Keratinocyte (primary cell): ENCODE measurements around the gene IGFL4. TPM values are rescaled to one million over a fixed set of nuclear protein-coding genes. Genes with fewer than 3 reads are reported as not detected.

ENCODE experiments used
- DNase-seq: peaks from one replicate; pipeline ENCODE4 v3.0.0-alpha.2; 2011; ENCODE audit warnings: low read depth, missing footprints, low spot score
- FAIRE-seq: peaks from 2 replicates; lab custom pipeline; 2011; peaks lifted over from hg19 to GRCh38; lab: Jason Lieb, UNC
- H2AFZ ChIP-seq: 2 replicates; pipeline ENCODE4 v1.6.0; 2012; ENCODE audit warnings: low read length, control low read depth, inconsistent platforms; ENCODE audit not compliant: control insufficient read depth
- H3K27ac ChIP-seq: 2 replicates; pipeline ENCODE4 v1.5.1; 2011; ENCODE audit warnings: low read length; ENCODE audit not compliant: control insufficient read depth, insufficient read depth
- H3K27me3 ChIP-seq: 3 replicates; pipeline ENCODE4 v1.6.0; 2011; ENCODE audit warnings: low read length; ENCODE audit not compliant: control insufficient read depth, insufficient read depth; ENCODE audit errors: extremely low read depth
- H3K36me3 ChIP-seq, 2 experiments: 2 replicates in 1 of 2; 3 replicates in 1 of 2; pipeline ENCODE4 v1.5.1; 2011; ENCODE audit warnings: low read length in 2 of 2, mild to moderate bottlenecking in 1 of 2; ENCODE audit not compliant: control insufficient read depth in 2 of 2, insufficient read depth in 2 of 2; ENCODE audit errors: extremely low read depth in 1 of 2
- H3K4me1 ChIP-seq: 3 replicates; pipeline ENCODE4 v1.5.1; 2011; ENCODE audit warnings: low read length; ENCODE audit not compliant: control insufficient read depth, insufficient read depth; ENCODE audit errors: extremely low read depth
- H3K4me2 ChIP-seq: 3 replicates; pipeline ENCODE4 v1.6.0; 2011; ENCODE audit warnings: low read depth, low read length; ENCODE audit not compliant: control insufficient read depth, insufficient read depth; ENCODE audit errors: extremely low read depth
- H3K4me3 ChIP-seq, 3 experiments: fragments of 200-600 bp in 1 of 3; sonication (generic) in 1 of 3; 2 replicates in 2 of 3; 3 replicates in 1 of 3; pipeline ENCODE4 v1.5.1; 2011 to 2016; ENCODE audit warnings: low read length in 3 of 3, mild to moderate bottlenecking in 3 of 3, control low read depth in 2 of 3, inconsistent platforms in 1 of 3, low read depth in 1 of 3, mixed read lengths in 1 of 3, mixed run types in 1 of 3, moderate library complexity in 1 of 3; ENCODE audit not compliant: control insufficient read depth in 2 of 3, insufficient read depth in 2 of 3; ENCODE audit errors: extremely low read depth in 1 of 3
- H3K79me2 ChIP-seq: 2 replicates; pipeline ENCODE4 v1.6.0; 2012; ENCODE audit warnings: low read length; ENCODE audit not compliant: control insufficient read depth, insufficient read depth
- H3K9ac ChIP-seq: 3 replicates; pipeline ENCODE4 v1.6.0; 2011; ENCODE audit warnings: low read length; ENCODE audit not compliant: control insufficient read depth, insufficient read depth; ENCODE audit errors: extremely low read depth
- H3K9me1 ChIP-seq: 3 replicates; pipeline ENCODE4 v1.6.0; 2011; ENCODE audit warnings: low read length; ENCODE audit not compliant: control insufficient read depth, insufficient read depth; ENCODE audit errors: extremely low read depth
- H3K9me3 ChIP-seq: 2 replicates; pipeline ENCODE4 v1.5.1; 2012; ENCODE audit warnings: low read depth, low read length; ENCODE audit not compliant: control insufficient read depth
- H4K20me1 ChIP-seq: 3 replicates; pipeline ENCODE4 v1.6.0; 2011; ENCODE audit warnings: low read length; ENCODE audit not compliant: control insufficient read depth, insufficient read depth; ENCODE audit errors: extremely low read depth
- CTCF ChIP-seq, 3 experiments: IDR thresholded peaks in 1 of 3; conservative IDR thresholded peaks in 1 of 3; optimal IDR thresholded peaks in 1 of 3; 2 replicates in 2 of 3; 3 replicates in 1 of 3; pipeline versions ENCODE3 to v1.5.1; 2011; ENCODE audit warnings: low read length in 3 of 3, mild to moderate bottlenecking in 3 of 3, moderate library complexity in 2 of 3, control low read depth in 1 of 3, inconsistent platforms in 1 of 3; ENCODE audit not compliant: insufficient read depth in 2 of 3; ENCODE audit errors: extremely low read depth in 1 of 3
- EZH2 ChIP-seq: IDR thresholded peaks from one replicate; pipeline ENCODE4 v1.6.1; 2012; ENCODE audit warnings: inconsistent platforms, mild to moderate bottlenecking, low read length, moderate library complexity
- dilution Hi-C: fragments of 300-500 bp; cut with MboI; formaldehyde crosslinking; loops from one replicate; pipeline ENCODE4 v1.7.0; 2020; ENCODE audit warnings: low sequenced_read_pairs; ENCODE audit not compliant: extremely low pct_ligation_motif_present
- polyA plus RNA-seq, 5 experiments: library from polyadenylated mRNA; depleted of rRNA in 3 of 5; stranded (reverse) in 3 of 5; stranded (forward) in 1 of 5; unstranded in 1 of 5; fragments of >200 nt; gene quantifications; 1 replicate in 1 of 5; 2 replicates in 3 of 5; 3 replicates in 1 of 5; pipeline versions ENCODE4 v1.2.1 to v1.2.3, GENCODE V29; 2011 to 2012; ENCODE audit warnings: missing spikeins in 2 of 5, low read depth in 1 of 5, low replicate concordance in 1 of 5

IGFL4 gene
- polyA plus RNA-seq, 1 donor (not counting 4 experiments of a cell fraction or from before 2014, with no cell fraction given), result not detected

GRCh38 chr19:46067691-46068090, 26.9 kb upstream of the IGFL4 start:
- TF ChIP-seq CTCF (optimal IDR thresholded peaks at IDR 0.05 in 1 of 3, IDR thresholded peaks at IDR 0.05 in 1 of 3, conservative IDR thresholded peaks at IDR 0.05 in 1 of 3; ENCODE audit: extremely low read depth in 1 of 3, insufficient read depth in 2 of 3, low read length in 3 of 3) (no peak), EZH2 (no peak)
- Histone ChIP-seq H3K27ac (no peak overlapping the region), H3K36me3 (no peaks in the 10 kb centered on the region), H3K4me3 (no peak overlapping the region), H3K9me3 (no peaks in the 10 kb centered on the region), H2AFZ (no peak overlapping the region), H3K4me2 (peak overlapping the region; percentile 39), H3K9me1 (no peaks in the 10 kb centered on the region), H3K27me3 (peaks cover 6% of the 10 kb centered on the region), H3K9ac (no peak overlapping the region), H3K79me2 (no peaks in the 10 kb centered on the region), H3K4me1 (peaks cover 50% of the 10 kb centered on the region), H4K20me1 (no peaks in the 10 kb centered on the region)
- DNase-seq (no peak), FAIRE-seq (peak; percentile 46)
- dilution Hi-C loops, result no loop called here

- Histone ChIP-seq H3K4me3 (no peak overlapping the region), H3K9ac (no peak overlapping the region), H3K36me3 (no peaks in the 10 kb centered on the region), H3K27ac (no peak overlapping the region), H3K9me3 (peaks cover 2% of the 10 kb centered on the region), H3K4me2 (no peak overlapping the region), H3K9me1 (no peaks in the 10 kb centered on the region), H2AFZ (no peak overlapping the region), H3K27me3 (peaks cover 6% of the 10 kb centered on the region), H3K4me1 (peaks cover 50% of the 10 kb centered on the region), H3K79me2 (no peaks in the 10 kb centered on the region), H4K20me1 (no peaks in the 10 kb centered on the region)
- dilution Hi-C loops, result no loop called here
- TF ChIP-seq CTCF (optimal IDR thresholded peaks at IDR 0.05 in 1 of 3, IDR thresholded peaks at IDR 0.05 in 1 of 3, conservative IDR thresholded peaks at IDR 0.05 in 1 of 3; ENCODE audit: extremely low read depth in 1 of 3, insufficient read depth in 2 of 3, low read length in 3 of 3) (no peak), EZH2 (no peak)
- DNase-seq (no peak), FAIRE-seq (peak; percentile 75)
Observed at GRCh38 chr19:46066471-46066870, 25.7 kb upstream of the IGFL4 start.
